MM.1S (cell line): Measurements from ENCODE around the gene PDE6B.

Experiments used
- DNase-seq: peaks from one replicate; pipeline ENCODE4 v3.0.0-alpha.2; 2015
- H2AFZ ChIP-seq: fragments of 300-600 bp; sonication (generic); 2 replicates; pipeline ENCODE4 v1.6.0; 2016; ENCODE audit warnings: antibody characterized with exemption, low read length
- H3F3A ChIP-seq: fragments of 300-600 bp; sonication (generic); 2 replicates; pipeline ENCODE4 v1.6.1; 2016; ENCODE audit warnings: mild to moderate bottlenecking, antibody characterized with exemption, low read length, moderate library complexity, mixed read lengths; ENCODE audit not compliant: insufficient read depth
- H3K27ac ChIP-seq: fragments of 300-600 bp; sonication (generic); 2 replicates; pipeline ENCODE4 v1.5.1; 2016; ENCODE audit warnings: mild to moderate bottlenecking, low read length
- H3K27me3 ChIP-seq: fragments of 300-600 bp; sonication (generic); replicated peaks from 2 replicates; pipeline ENCODE4 v1.6.0; 2016; ENCODE audit warnings: low read length; ENCODE audit not compliant: insufficient read depth
- H3K36me3 ChIP-seq: fragments of 300-600 bp; sonication (generic); replicated peaks from 2 replicates; pipeline ENCODE4 v1.6.1; 2016; ENCODE audit warnings: mild to moderate bottlenecking, low read length, mixed read lengths; ENCODE audit not compliant: insufficient read depth
- H3K4me1 ChIP-seq: fragments of 300-600 bp; sonication (generic); 2 replicates; pipeline ENCODE4 v1.6.1; 2016; ENCODE audit warnings: low read length, mixed read lengths
- H3K4me2 ChIP-seq: fragments of 300-600 bp; sonication (generic); 2 replicates; pipeline ENCODE4 v1.6.0; 2016; ENCODE audit warnings: low read depth, low read length
- H3K4me3 ChIP-seq: fragments of 300-600 bp; sonication (generic); 2 replicates; pipeline ENCODE4 v1.5.1; 2016; ENCODE audit warnings: low read length, mixed read lengths
- H3K79me2 ChIP-seq: fragments of 300-600 bp; sonication (generic); 2 replicates; pipeline ENCODE4 v1.6.1; 2016; ENCODE audit warnings: mixed run types, low read length, mixed read lengths
- H3K9ac ChIP-seq: fragments of 300-600 bp; sonication (generic); 2 replicates; pipeline ENCODE4 v1.6.1; 2016; ENCODE audit warnings: low read length, mixed read lengths
- H3K9me2 ChIP-seq: fragments of 300-600 bp; sonication (generic); replicated peaks from 2 replicates; pipeline ENCODE4 v1.6.1; 2016; ENCODE audit warnings: mild to moderate bottlenecking, low read length, mixed read lengths; ENCODE audit not compliant: insufficient read depth
- H3K9me3 ChIP-seq: fragments of 300-600 bp; sonication (generic); replicated peaks from 2 replicates; pipeline ENCODE4 v1.6.1; 2016; ENCODE audit warnings: mild to moderate bottlenecking, low read length, mixed read lengths; ENCODE audit not compliant: insufficient read depth
- H4K20me1 ChIP-seq: fragments of 300-600 bp; sonication (generic); 2 replicates; pipeline ENCODE4 v1.6.1; 2016; ENCODE audit warnings: mild to moderate bottlenecking, low read length, moderate library complexity, mixed read lengths; ENCODE audit not compliant: insufficient read depth
- CTCF ChIP-seq: fragments of 300-600 bp; sonication (generic); IDR thresholded peaks from 2 replicates; pipeline ENCODE4 v1.5.1; 2016; ENCODE audit warnings: antibody characterized with exemption, low read length, mixed read lengths
- EZH2 ChIP-seq: fragments of 300-600 bp; sonication (generic); optimal IDR thresholded peaks from 2 replicates; pipeline ENCODE3; 2017; ENCODE audit warnings: low read depth, mild to moderate bottlenecking, antibody characterized with exemption, low read length, mixed read lengths
- EZH2phosphoT487 ChIP-seq: fragments of 300-600 bp; sonication (generic); IDR thresholded peaks from 2 replicates; pipeline ENCODE4 v1.6.1; 2018; ENCODE audit warnings: antibody characterized with exemption, low read length

The PDE6B gene

GRCh38 chr4:677431-678293 lies 52.3 kb downstream of the PDE6B start:
- H2AFZ ChIP-seq = no peak overlapping the region
- no peaks in the 10 kb centered on the region for H3K27me3 ChIP-seq
- no peaks in the 10 kb centered on the region for H3K9me2 ChIP-seq
- H3K4me3 ChIP-seq = no peak overlapping the region
- no peak overlapping the region for H3K27ac ChIP-seq
- no peaks in the 10 kb centered on the region for H4K20me1 ChIP-seq
- TF ChIP-seq CTCF (no peak), EZH2phosphoT487 (no peak)
- no peaks in the 10 kb centered on the region for H3K9me3 ChIP-seq
- H3K9ac ChIP-seq = no peak overlapping the region
- H3K4me2 ChIP-seq = no peak overlapping the region
- no peaks in the 10 kb centered on the region for H3K79me2 ChIP-seq
- DNase-seq = no peak
- H3F3A ChIP-seq = no peaks in the 10 kb centered on the region
- no peaks in the 10 kb centered on the region for H3K36me3 ChIP-seq
- no peaks in the 10 kb centered on the region for H3K4me1 ChIP-seq

DNA sequence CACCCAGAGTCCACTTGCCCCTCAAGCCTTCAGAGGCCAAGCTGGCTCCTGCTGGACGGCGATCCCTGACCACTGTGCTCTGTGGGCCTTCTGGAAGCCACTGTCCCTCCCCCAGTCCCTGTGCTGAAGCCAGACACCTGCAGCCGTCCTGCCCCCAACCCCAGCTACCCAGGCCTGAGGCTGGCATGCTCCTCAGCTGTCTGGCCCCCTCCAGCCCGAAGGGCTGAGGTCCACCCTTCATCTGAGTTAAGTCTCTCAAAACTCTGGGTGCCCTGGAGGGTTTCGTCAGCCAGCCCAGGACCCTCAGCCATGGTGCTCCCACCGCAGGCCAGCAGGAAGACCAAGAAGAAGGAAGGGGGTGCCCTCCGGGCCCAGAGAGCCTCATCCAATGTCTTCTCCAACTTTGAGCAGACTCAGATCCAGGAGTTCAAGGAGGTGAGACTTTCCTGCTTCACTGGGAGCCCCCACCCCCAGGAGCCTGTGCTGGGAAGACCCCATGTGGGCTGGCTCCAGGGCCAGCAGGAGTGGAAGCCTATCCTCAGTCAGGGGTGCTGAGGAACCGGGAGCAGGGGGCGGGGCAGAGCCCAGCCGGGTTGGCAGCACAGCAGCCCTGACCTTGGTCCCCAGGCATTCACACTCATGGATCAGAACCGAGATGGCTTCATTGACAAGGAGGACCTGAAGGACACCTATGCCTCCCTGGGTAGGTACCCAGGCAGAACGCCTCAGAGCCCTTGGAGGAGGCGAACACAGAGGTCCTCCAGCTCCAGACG lies 53.1 kb downstream of the PDE6B start:
- no peak overlapping the region for H3K4me2 ChIP-seq
- no peak overlapping the region for H3K4me3 ChIP-seq
- H3K9ac ChIP-seq = no peak overlapping the region
- no peaks in the 10 kb centered on the region for H3K9me2 ChIP-seq
- H3K27me3 ChIP-seq = no peaks in the 10 kb centered on the region
- no peaks in the 10 kb centered on the region for H3K4me1 ChIP-seq
- no peaks in the 10 kb centered on the region for H3K79me2 ChIP-seq
- H3K27ac ChIP-seq = no peak overlapping the region
- no peak for TF ChIP-seq CTCF
- no peak for TF ChIP-seq EZH2phosphoT487
- TF ChIP-seq EZH2 = no peak
- no peaks in the 10 kb centered on the region for H3K9me3 ChIP-seq
- no peaks in the 10 kb centered on the region for H3F3A ChIP-seq
- DNase-seq = no peak
- no peaks in the 10 kb centered on the region for H4K20me1 ChIP-seq
- H2AFZ ChIP-seq = no peak overlapping the region
- no peaks in the 10 kb centered on the region for H3K36me3 ChIP-seq

GRCh38 chr4:679104-679481 lies 53.7 kb downstream of the PDE6B start:
- Histone ChIP-seq H2AFZ (no peak overlapping the region), H3K4me1 (no peaks in the 10 kb centered on the region), H3K4me3 (no peak overlapping the region), H3K27ac (no peak overlapping the region), H4K20me1 (no peaks in the 10 kb centered on the region), H3K4me2 (no peak overlapping the region), H3K9me2 (no peaks in the 10 kb centered on the region), H3K27me3 (no peaks in the 10 kb centered on the region), H3F3A (no peaks in the 10 kb centered on the region), H3K79me2 (no peaks in the 10 kb centered on the region), H3K9ac (no peak overlapping the region), H3K36me3 (no peaks in the 10 kb centered on the region), H3K9me3 (no peaks in the 10 kb centered on the region)
- no peak for DNase-seq
- TF ChIP-seq EZH2phosphoT487 (no peak), CTCF (no peak), EZH2 (no peak)
